Inflammatory macrophage treated with lipopolysaccharide for 4 hours (primary cell): Measurements from ENCODE around the gene UCHL5.
A peak's percentile ranks its signal among the peaks of the same experiment; 100 is the strongest.
"Not testable (repeated sequence)": the region's sequence is repeated elsewhere in the genome, so short reads cannot be mapped to it uniquely, and the experiment has no call there.

ENCODE experiments used
- DNase-seq: peaks from one replicate; pipeline ENCODE4 v3.0.0-alpha.2; 2020

UCHL5 gene

DNA sequence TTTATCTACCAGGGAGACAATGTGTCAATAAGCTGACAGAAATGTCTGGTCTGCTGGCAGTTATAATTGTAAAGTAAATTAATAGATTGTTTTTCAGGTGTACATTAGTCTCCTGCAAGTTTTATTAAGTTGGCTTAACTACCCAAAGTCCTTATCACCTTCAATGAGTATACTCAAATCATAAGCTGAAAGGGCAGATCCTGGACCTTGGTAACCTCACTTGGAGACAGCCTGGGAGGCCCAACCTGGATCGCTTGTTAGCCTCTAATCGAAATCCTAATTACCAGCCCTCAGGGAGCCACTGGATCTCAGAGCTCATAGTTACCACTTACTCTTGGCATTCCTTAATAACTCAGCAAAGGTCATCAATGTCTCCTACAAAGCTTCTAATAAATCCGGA lies 49.7 kb downstream of the UCHL5 start:
- no peak for DNase-seq

DNA sequence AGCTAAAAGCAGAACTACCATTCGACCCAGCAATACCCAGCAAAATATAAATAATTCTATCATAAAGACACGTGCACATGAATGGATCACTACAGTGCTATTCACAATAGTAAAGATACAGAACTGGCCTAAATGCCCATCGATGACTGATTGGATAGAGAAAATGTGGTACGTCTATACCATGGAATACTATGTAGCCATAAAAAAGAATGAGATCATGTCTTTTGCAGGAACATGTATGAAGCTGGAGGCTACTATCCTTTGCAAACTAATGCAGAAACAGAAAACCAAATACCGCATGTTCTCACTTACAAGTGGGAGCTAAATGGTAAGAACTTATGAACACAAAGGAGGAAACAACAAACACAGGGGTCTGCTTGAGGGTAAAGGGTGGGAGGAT lies 53.4 kb downstream of the UCHL5 start:
- DNase-seq, result no peak

DNA sequence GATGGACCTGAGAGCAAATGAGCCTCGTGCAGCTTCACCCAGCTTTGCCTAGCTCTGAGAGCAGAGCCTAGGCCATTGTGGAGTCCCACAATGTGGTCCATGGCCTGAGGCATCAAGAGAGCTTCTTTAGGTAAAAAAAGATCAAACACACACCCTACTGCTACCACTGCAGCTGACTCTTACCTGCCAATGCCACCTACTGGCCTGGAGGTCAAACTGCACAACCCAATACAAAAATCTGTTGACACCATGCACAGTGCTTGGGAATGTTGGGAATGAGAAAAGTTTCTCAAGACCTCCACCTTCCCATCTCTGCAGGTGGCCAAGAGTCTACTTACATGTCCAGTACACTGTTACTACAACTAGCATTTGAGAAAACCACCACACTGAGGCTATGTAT lies 60.6 kb downstream of the UCHL5 start:
- peak; percentile 10 for DNase-seq

DNA sequence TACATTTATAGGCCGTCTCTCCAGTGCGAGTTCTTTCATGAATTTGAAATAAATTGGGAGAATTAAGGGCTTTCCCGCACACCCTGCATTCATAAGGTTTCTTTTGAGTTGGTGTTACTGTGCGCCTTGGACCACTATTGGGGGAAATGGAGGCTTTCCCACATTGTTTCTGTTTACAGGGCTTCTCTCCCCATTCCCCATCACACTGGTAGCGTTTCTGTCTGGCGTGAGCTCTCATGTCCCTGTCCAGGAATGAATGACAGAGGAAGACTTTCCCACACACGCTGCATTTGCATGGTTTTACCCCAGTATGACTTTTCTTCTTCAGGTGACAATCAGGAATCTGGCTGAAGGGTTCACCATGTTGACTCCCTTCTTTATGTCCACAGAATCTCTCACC lies 65.0 kb downstream of the UCHL5 start:
- DNase-seq, result no peak

DNA sequence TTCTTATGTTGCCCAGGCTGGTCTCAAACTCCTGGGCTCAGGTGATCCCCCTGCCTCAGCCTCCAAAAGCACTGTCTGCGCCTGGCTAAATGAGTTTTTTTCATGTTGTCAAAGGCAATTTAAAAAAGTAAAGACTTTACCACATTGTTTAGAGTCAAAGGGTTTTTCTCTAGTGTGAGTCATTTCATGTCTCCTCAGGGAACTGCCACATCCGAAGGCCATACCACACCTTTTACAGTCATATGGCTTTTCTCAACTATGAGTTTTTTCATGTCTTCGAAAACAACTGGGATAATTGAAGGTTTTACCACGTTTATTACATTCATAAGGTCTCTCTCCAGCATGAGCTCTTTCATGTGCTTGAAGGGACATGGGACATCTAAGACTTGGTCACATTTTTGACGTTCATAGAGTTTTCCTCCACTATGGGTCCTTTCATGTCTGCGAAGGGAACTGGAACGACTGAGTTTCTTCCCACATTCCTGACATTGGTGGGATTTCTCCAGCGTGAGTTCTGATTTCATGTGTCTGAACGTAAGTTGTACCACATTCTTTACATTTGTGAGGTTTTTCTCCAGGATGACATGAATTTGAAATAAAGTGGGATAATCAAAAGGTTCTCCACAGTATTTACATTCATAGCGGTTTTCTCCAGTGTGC lies 65.6 kb downstream of the UCHL5 start:
- DNase-seq, result no peak

DNA sequence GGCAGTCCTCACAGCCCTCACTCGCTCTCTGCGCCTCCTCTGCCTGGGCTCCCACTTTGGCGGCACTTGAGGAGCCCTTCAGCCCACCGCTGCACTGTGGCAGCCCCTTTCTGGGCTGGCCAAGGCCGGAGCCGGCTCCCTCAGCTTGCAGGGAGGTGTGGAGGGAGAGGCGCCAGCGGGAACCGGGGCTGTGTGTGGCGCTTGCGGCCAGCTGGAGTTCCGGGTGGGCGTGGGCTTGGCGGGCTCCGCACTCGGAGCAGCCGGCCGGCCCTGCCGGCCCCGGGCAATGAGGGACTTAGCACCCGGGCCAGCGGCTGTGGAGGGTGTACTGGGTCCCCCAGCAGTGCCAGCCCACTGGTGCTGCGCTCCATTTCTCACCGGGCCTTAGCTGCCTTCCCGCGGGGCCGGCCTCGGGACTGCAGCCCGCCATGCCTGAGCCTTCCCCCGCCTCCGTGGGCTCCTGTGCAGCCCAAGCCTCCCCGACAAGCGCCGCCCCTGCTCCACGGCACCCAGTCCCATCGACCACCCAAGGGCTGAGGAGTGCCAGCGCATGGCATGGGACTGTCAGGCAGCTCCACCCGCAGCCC lies 72.3 kb downstream of the UCHL5 start:
- DNase-seq, result not testable (repeated sequence)

DNA sequence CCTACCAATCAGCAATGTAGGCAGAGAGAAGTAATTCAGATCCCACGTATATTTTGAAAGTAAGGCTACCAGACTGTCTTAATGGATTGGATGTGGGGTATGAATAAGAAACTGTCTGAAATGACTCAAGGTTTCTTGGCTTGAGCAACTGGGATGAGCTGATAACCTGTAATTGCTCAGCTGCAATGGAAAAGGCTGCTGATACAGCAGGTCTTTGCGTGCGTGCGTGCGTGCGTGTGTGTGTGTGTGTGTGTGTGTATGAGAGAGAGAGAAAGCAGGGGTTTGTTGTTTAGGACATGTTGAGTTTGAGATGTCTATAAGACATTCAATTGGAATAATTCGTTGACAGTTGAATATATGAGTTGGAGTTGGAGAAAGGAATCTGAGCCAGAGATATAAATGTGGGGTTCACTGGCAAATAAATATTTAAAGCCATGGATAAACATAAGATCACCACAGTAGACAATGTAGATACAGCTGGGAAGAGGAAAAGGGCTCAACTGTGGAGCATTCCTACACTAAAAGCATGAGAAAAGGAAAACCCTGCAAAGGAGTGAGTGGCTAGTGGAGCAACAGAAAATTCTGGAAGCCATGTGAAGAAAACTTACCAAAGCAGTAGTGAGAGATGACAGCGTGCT lies 72.9 kb downstream of the UCHL5 start:
- no peak for DNase-seq

DNA sequence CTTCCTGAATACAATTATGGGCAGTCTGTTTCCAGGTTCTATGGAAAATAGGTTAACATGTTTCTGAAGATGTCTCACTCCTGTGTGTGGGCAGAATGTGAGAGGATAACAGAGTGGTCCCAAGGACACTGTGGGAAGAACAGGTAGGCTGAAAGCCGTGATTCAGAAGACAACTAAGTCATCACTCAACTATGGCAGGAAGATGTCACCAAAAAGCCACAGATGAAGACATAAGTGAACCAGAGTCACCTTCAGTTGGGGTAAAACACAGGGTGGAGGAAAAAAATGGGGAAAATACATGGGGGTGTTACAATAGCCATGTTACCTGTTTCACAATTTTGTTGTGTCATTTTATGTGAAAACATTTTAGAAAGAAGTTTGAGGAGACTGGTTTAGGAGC lies 75.1 kb downstream of the UCHL5 start:
- DNase-seq, result peak; percentile 18

DNA sequence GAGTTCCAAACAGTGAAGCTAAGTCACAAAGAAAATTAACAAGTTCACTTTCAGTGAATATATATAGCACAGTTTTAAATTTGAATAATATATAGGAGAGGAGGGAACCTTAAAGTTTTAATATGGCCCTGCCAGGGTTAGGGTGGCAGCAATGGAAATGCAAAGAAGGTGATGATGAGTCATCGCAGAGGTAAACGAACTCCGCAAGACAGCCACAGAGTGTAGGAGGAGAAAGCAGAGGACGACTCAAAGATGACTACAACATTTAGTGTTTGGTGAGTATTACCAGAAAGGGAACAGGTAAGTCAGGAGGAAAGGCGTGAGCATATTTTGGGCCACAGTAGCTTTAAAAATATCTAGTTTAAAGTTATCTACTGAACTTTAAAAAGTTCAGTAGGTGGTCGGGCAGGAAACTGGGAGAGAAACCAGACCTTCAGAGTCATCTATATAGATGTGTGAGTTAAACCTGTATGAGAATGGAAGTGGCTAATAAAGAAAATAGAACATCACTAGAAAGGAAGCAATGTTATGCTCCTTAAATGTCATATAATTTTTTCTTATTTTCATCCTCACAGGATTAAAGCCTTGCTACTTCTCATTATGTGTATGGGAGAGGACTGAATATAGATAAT lies 75.7 kb downstream of the UCHL5 start:
- DNase-seq, result no peak

DNA sequence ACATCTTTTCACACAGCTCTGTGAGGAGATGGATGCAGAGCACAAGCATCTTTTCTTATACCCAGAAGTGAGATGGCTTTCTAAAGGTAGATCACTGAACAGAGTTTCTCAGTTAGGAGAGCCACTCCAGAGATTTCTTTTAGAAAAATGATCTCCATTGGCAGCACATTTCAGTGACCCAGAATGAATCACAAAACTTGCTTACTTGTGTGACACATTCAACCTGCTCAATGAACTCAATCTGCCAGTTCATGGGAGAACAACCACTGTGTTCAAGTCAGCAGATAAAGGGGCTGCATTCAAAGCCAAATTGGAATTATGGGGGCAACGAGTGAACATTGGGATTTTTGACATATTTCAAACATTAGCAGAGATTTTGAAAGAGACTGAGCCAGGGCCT lies 78.3 kb downstream of the UCHL5 start:
- DNase-seq, result no peak

DNA sequence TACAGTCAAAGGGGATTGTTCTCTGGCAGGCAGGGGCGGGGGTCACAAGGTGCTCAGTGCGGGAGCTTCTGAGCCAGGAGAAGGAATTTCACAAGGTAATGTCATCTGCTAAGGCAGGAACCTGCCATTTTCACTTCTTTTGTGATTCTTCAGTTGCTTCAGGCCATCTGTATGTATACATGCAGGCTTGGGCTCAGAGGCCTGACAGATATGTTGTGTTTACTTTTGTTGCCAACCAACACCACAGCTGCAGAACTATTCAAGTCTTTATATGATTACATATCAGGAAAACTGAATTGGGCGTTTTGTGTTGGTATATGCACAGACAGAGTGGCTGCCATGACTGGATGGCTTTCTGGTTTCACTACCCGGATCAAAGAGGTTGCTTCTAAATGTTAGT lies 78.8 kb downstream of the UCHL5 start:
- not testable (repeated sequence) for DNase-seq

DNA sequence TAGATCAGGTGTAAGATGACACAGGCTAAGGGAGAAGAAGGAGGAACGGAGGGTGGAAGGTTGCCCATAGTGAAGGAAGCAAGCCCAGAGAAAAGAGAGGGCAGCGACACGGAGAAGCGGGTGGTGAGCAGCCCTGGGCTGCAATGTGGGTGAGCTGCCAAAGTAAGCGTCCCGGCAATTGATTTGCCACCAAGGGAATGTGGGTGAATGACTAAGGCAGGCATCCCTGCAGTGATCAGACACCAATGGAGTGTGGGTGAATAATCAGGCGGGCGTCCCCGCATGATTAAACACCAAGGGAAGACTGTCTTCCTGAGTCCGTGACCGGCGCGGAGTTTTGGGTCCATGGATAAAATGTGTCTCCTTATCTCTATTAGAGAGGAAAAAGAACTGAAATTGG lies 79.6 kb downstream of the UCHL5 start:
- DNase-seq, result no peak

DNA sequence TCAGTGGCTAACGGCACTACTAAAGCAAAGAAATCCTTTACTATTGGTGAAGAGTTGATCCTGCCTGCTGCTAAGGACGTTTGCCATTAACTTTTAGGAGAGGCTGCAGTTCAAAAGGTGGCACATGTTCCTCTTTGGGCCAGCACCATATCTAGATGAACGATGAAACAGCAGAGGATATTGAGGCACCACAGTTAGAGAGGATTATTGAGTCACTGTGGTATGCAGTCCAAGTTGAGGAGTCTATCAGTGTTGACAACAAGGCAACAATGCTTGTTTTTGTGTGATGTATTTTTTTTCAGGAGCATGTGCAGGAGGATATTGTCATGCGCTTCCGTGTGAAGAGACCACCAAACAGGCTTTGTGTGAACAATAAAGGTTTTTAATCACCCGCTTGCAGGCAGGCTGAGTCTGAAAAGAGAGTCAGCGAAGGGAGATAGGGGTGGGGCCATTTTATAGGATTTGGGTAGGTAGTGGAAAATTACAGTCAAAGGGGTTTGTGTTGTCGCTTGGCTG lies 80.9 kb downstream of the UCHL5 start:
- DNase-seq, result no peak

DNA sequence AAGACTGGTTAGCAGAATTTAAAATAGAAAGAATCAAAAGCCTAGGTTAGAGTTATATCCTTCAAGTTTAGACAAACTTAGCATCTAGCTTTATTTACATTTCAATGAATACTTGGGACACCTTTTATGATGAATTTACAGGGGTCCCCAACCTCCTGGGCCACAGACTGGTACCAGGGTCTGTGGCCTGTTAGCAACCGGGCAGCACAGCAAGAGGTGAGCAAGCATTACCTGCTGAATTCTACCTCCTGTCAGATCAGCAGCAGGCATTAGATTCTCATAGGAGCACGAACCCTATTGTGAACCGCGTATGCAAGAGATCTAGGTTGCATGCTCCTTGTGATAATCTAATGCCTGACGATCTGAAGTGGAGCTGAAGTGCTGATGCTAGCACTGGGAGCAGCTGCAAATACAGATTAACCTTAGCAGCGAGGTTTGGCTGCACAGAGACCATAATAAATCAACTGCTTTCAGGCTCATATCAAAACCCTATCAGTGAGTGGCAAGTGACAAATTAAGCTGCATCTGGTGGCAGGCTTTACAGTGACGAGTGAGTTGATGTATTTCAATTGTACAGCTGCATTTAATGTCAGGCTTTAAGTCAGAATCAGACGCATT lies 82.0 kb downstream of the UCHL5 start:
- DNase-seq, result no peak

DNA sequence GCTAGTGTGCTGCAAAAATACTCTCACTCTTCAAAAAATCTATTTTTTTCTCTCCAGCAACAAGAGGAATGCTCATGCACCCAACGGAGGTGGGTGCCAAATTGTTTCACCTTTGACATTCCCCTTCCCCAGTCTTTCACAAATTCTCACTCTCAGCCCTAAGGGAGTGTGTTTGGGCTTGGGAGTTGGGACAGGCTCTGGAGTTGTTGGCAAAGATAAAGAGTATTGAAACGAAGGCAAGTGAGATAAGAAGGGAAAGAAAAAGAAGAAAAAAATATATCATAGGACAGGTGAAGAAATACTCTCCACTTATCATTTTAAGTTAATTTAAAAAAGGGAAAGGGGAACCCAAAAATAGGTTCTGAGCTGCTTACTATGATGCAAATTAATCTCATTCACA lies 82.6 kb downstream of the UCHL5 start:
- no peak for DNase-seq

DNA sequence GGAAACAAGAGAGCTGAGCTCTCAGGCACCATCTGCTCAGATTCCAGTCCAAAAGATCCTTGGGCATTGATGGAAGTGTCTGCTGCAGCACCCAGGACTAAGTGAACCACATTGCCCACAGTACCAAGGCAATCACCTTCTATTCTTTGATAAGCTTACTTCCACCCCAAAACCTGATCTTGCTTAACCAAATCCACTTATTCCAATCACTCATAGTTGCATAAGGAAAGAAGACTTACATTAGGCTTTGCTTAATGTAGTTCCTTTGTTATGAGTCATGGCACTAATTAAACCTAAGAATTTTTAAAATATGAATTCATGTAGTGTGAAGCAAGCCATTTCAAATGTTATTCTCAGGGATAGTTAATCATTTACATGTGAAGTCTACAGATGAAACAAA lies 84.5 kb downstream of the UCHL5 start:
- DNase-seq, result peak; percentile 5

DNA sequence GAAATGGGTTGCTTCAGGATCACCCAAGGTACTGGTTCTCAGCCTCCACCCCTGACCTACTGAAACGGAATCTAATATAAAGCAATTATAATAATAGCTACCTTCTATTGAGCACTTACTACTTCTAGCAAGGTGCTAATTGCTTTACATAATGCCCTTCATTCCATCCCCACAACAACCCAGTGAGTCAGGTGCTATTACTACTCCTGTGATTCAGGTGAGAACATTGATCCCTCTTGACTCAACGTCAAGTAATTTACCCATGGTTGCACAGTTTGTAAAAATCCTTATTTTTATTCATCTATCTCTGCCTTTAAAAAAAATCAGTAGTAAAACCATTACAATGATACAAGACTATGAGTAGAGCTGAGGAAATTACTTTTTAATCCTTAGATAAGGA lies 85.2 kb downstream of the UCHL5 start:
- no peak for DNase-seq

DNA sequence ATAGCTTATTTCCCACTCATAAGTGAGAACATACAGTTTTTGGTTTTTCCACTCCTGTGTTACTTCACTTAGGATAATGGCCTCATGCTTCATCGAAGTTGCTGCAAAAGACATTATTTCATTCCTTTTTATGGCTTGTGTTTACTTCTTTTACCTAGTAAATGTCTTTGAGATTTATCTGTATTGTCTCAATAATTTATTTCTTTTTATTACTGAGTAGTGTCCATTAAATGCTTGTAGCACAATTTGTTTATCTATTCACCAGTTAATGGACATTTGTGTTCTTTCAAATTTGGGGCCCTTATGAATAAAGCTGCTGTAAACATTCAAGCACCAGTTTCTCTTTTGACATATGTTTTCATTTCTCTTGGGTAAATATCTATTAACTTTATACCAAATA lies 86.0 kb downstream of the UCHL5 start:
- DNase-seq, result no peak

DNA sequence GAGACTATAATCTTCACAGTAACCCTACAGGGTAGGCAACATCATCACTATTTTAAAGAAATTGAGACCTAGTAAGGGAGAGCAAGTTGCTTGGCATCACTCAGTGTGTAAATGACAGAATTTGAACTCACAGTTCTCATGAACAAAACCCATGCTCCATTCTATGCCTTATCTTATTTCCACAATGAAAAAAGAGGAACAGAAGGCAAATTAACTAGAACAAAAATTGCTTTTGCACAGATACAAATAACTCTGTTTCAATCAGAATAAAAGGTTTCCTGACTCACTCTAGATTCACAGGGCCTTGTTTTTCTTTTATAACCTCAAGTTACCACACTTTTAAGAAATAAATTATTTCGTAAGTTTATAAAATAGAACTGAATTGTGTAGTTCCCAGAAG lies 90.1 kb downstream of the UCHL5 start:
- DNase-seq, result no peak

DNA sequence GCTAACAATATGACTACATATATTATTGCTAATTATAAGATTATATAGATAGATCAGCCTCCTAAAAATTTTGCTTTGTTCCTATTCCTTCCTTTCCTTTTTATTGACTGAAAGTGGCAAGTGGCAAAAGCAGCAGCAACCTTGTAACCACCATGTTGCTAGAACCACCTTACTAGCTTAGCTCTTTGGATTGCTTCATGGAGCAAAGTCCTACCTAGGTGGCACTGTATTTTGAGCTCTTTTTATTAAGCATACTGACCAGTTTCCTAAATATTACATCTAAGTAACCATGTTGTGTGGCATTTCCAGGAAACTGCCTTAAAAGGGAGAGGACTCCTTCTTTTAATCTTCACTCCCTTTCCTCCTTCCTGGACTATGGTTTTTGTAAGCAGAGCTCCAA lies 90.8 kb downstream of the UCHL5 start:
- DNase-seq, result no peak

DNA sequence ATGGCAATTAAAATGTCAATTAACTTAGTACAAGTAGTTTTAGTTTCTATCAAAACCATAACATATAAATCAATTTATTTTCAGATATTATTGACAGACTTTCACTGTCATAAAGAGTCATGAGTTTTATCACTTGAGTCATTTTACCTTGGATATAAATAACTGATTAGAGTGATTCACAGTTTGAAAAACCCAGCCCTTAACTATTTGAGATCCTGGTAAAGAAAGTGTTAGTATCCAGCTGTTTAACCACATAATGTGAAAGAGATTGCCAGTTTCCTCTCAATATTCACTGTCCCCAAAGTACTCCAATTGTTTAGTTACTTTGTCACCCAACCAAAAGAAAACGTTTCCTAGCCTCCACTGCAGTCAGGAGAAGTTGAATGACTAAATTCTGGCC lies 91.3 kb downstream of the UCHL5 start:
- no peak for DNase-seq

DNA sequence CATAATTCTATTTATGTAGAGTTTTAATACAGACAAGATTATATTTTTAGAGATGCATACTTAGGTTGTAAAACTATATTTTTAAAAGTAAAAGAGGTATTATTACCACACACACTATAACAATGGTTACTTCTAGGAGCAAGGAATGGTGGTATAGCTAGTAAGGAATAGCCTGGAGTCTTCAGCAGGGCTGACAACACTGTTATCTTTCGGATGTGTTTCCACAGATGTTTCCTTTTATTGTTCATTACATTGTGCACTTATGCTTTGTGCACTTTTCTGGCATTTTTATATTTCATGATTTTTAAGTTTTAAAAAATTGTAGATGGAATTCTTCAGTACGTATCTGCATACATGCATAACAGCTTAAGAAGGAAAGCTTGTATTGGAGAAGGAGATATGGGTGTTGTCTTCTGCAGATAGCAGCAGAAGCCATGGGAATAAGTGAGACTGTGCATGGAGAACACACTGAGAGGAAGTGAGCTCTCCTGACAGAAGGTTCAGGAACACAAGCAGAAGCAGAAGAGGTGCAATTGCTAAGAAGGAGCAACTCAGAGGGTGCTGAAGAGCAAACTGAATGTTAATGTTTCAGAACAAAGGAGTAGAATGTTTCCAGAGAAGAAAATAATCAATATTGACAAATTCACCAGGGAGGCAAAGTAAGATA lies 91.8 kb downstream of the UCHL5 start:
- DNase-seq, result no peak

DNA sequence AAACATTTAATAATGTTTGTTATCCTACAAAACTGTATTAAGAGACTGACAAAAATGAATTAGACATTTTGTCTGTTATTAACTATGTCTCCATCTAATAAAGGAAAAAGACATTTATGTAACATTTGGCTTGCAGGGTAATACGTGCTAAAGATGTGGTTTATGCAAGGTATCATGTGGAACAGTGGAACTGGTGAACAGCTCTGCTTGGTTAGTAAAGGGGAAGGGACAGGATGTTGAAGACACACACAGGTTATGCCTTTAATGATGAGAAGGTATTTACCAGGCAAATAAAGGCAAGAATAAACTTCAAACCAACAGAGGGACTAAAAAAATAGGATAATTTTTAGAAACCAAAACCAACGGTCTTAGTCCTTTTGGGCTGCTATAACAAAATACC lies 93.1 kb downstream of the UCHL5 start:
- DNase-seq, result no peak
